SK-N-SH treated with all-trans-retinoic acid at 6 μM for 48 hours (cell line): Measurements from ENCODE around the gene PRRT2.
A peak's percentile ranks its signal among the peaks of the same experiment; 100 is the strongest.
"Not testable (repeated sequence)": the region's sequence is repeated elsewhere in the genome, so short reads cannot be mapped to it uniquely, and the experiment has no call there.

Experiments
- ATAC-seq: fragments of 200-7000 bp; cut with Tn5 transposase; 3 replicates; pipeline ENCODE4 v1.9.1; 2020; ENCODE audit warnings: mild to moderate bottlenecking, moderate library complexity
- ARNTL ChIP-seq: fragments of 450-650 bp; formaldehyde crosslinking; IDR thresholded peaks from 2 replicates; pipeline ENCODE4 v1.5.0; 2020; ENCODE audit warnings: low read depth, mild to moderate bottlenecking, moderate library complexity, borderline replicate concordance
- BACH2 ChIP-seq: fragments of 250-450 bp; sonication (Bioruptor Pico); IDR thresholded peaks from 2 replicates; pipeline ENCODE4 v1.9.0; 2021; ENCODE audit warnings: mild to moderate bottlenecking, borderline replicate concordance
- CREB5 ChIP-seq: fragments of 250-450 bp; sonication (Bioruptor Pico); IDR thresholded peaks from 2 replicates; pipeline ENCODE4 v1.5.1; 2020; ENCODE audit warnings: low read depth, mild to moderate bottlenecking, moderate library complexity
- CSRNP3 ChIP-seq: fragments of 250-450 bp; sonication (Bioruptor Pico); IDR thresholded peaks from 2 replicates; pipeline ENCODE4 v1.5.1; 2021; ENCODE audit warnings: mild to moderate bottlenecking, moderate library complexity
- ESRRG ChIP-seq: fragments of 250-450 bp; sonication (Bioruptor Pico); IDR thresholded peaks from 2 replicates; pipeline ENCODE4 v1.6.1; 2021; ENCODE audit warnings: mild to moderate bottlenecking
- GLIS3 ChIP-seq: fragments of 250-450 bp; sonication (Bioruptor Pico); IDR thresholded peaks from 2 replicates; pipeline ENCODE4 v1.5.0; 2020; ENCODE audit warnings: mild to moderate bottlenecking, moderate library complexity
- OSR1 ChIP-seq: fragments of 250-450 bp; sonication (Bioruptor Pico); IDR thresholded peaks from 2 replicates; pipeline ENCODE4 v1.8.0; 2022; ENCODE audit warnings: moderate library complexity, mild to moderate bottlenecking, inconsistent platforms
- PATZ1 ChIP-seq: fragments of 250-450 bp; sonication (Bioruptor Pico); IDR thresholded peaks from 2 replicates; pipeline ENCODE4 v1.8.0; 2020; ENCODE audit warnings: mild to moderate bottlenecking, moderate library complexity, borderline replicate concordance
- POU6F1 ChIP-seq: fragments of 250-450 bp; sonication (Bioruptor Pico); IDR thresholded peaks from 2 replicates; pipeline ENCODE4 v1.8.0; 2021; ENCODE audit warnings: low read depth, mild to moderate bottlenecking, moderate library complexity, borderline replicate concordance
- PPARA ChIP-seq: fragments of 250-450 bp; sonication (Bioruptor Pico); IDR thresholded peaks from 2 replicates; pipeline ENCODE4 v1.5.0; 2020; ENCODE audit warnings: mild to moderate bottlenecking, borderline replicate concordance
- RARB ChIP-seq: fragments of 250-450 bp; sonication (Bioruptor Pico); IDR thresholded peaks from 2 replicates; pipeline ENCODE4 v1.8.0; 2021; ENCODE audit warnings: mild to moderate bottlenecking, moderate library complexity
- SNAI2 ChIP-seq: fragments of 250-450 bp; sonication (Bioruptor Pico); IDR thresholded peaks from 2 replicates; pipeline ENCODE4 v1.5.0; 2020; ENCODE audit warnings: mild to moderate bottlenecking, moderate library complexity
- TCF4 ChIP-seq: fragments of 250-450 bp; sonication (Bioruptor Pico); IDR thresholded peaks from 2 replicates; pipeline ENCODE4 v1.8.0; 2021; ENCODE audit warnings: mild to moderate bottlenecking, moderate library complexity, borderline replicate concordance
- TSHZ2 ChIP-seq: fragments of 250-450 bp; sonication (Bioruptor Pico); IDR thresholded peaks from 2 replicates; pipeline ENCODE4 v1.5.0; 2020; ENCODE audit warnings: mild to moderate bottlenecking, moderate library complexity
- ZC3H10 ChIP-seq: fragments of 250-450 bp; sonication (Bioruptor Pico); IDR thresholded peaks from 2 replicates; pipeline ENCODE4 v1.5.1; 2021; ENCODE audit warnings: mild to moderate bottlenecking, moderate library complexity
- ZFP3 ChIP-seq: fragments of 250-450 bp; sonication (Bioruptor Pico); IDR thresholded peaks from 2 replicates; pipeline ENCODE4 v1.5.0; 2020; ENCODE audit warnings: mild to moderate bottlenecking, moderate library complexity
- ZFP30 ChIP-seq: fragments of 450-650 bp; formaldehyde crosslinking; IDR thresholded peaks from 2 replicates; pipeline ENCODE4 v1.5.0; 2022; ENCODE audit warnings: mild to moderate bottlenecking, moderate library complexity
- ZNF565 ChIP-seq: fragments of 450-650 bp; formaldehyde crosslinking; conservative IDR thresholded peaks from 2 replicates; pipeline ENCODE4 v1.5.0; 2020; ENCODE audit warnings: low read depth, mild to moderate bottlenecking, moderate library complexity
- ZNF70 ChIP-seq: fragments of 450-650 bp; formaldehyde crosslinking; IDR thresholded peaks from 2 replicates; pipeline ENCODE4 v1.5.0; 2020; ENCODE audit warnings: mild to moderate bottlenecking, moderate library complexity
- ZNF8 ChIP-seq: fragments of 450-650 bp; formaldehyde crosslinking; IDR thresholded peaks from 2 replicates; pipeline ENCODE4 v1.5.0; 2020; ENCODE audit warnings: mild to moderate bottlenecking, moderate library complexity

The PRRT2 gene

GRCh38 chr16:29791845-29792807 is 19.9 kb upstream of the PRRT2 start:
- no peak for ATAC-seq
- TF ChIP-seq OSR1 (CRISPR knock-in tag), result no peak
- peak; percentile 97 for TF ChIP-seq ZFP3 (CRISPR knock-in tag)

- ATAC-seq, result not testable (repeated sequence)
Observed at GRCh38 chr16:29793153-29793552, 18.8 kb upstream of the PRRT2 start.

- no peak for ATAC-seq
- TF ChIP-seq TSHZ2 (CRISPR knock-in tag), result no peak
- no peak for TF ChIP-seq ZNF70 (CRISPR knock-in tag)
Observed at GRCh38 chr16:29794231-29794710, 17.7 kb upstream of the PRRT2 start.

- ATAC-seq, result no peak
- no peak for TF ChIP-seq RARB (CRISPR knock-in tag)
Observed at GRCh38 chr16:29802416-29802935, 9.5 kb upstream of the PRRT2 start.

- no peak for ATAC-seq
- TF ChIP-seq ZFP3 (CRISPR knock-in tag) (no peak), ZC3H10 (no peak), GLIS3 (no peak), OSR1 (CRISPR knock-in tag) (no peak), CSRNP3 (no peak), TSHZ2 (CRISPR knock-in tag) (no peak), ZNF8 (CRISPR knock-in tag) (no peak), ZNF70 (CRISPR knock-in tag) (no peak), TCF4 (CRISPR knock-in tag) (no peak), SNAI2 (CRISPR knock-in tag) (no peak), BACH2 (no peak), POU6F1 (no peak), ARNTL (CRISPR knock-in tag) (no peak), ESRRG (CRISPR knock-in tag) (no peak), PPARA (CRISPR knock-in tag) (no peak), PATZ1 (CRISPR knock-in tag) (no peak), ZNF565 (no peak), CREB5 (CRISPR knock-in tag) (no peak), ZFP30 (CRISPR knock-in tag) (no peak)
- TF ChIP-seq, all 23 proteins: peak for 0
Observed at GRCh38 chr16:29804020-29804419, 8.0 kb upstream of the PRRT2 start.
